Activated CD8-positive, alpha-beta memory T cell treated with anti-CD3 and anti-CD28 coated beads, Interleukin-2, amount 10 ng/mL, durations not matched to agents 7 days and 5 days (primary cell): ENCODE data around the gene OR5H15. TPM values are rescaled to one million over a fixed set of nuclear protein-coding genes. Genes with fewer than 3 reads are reported as not detected.
"Not testable (repeated sequence)": the region's sequence is repeated elsewhere in the genome, so short reads cannot be mapped to it uniquely, and the experiment has no call there.

Experiments
- ATAC-seq: fragments of 150-1000 bp; cut with Tn5 transposase; one replicate; pipeline ENCODE4 v1.10.0; 2021; ENCODE audit warnings: moderate library complexity
- CTCF ChIA-PET: fragments of 350-600 bp; sonication (Branson Sonifier 250); formaldehyde crosslinking; loops from one replicate; lab custom pipeline; 2021; ENCODE audit warnings: antibody characterized with exemption; lab: Charles Lee
- DNase-seq: peaks from one replicate; pipeline ENCODE4 v3.0.0-alpha.2; 2020
- H3K27ac Mint-ChIP-seq: one replicate; pipeline ENCODE4 v1.8.0; 2021; ENCODE audit warnings: mild to moderate bottlenecking, mixed read lengths
- H3K27me3 Mint-ChIP-seq: one replicate; pipeline ENCODE4 v1.8.0; 2021; ENCODE audit warnings: mixed read lengths
- H3K36me3 Mint-ChIP-seq: one replicate; pipeline ENCODE4 v1.8.0; 2021; ENCODE audit warnings: mild to moderate bottlenecking, mixed read lengths
- H3K4me1 Mint-ChIP-seq: one replicate; pipeline ENCODE4 v1.8.0; 2021; ENCODE audit warnings: mixed read lengths
- H3K4me3 Mint-ChIP-seq: one replicate; pipeline ENCODE4 v1.8.0; 2021; ENCODE audit warnings: mild to moderate bottlenecking, moderate library complexity, mixed read lengths
- H3K9me3 Mint-ChIP-seq: one replicate; pipeline ENCODE4 v1.8.0; 2022; ENCODE audit warnings: low read depth, mixed read lengths
- total RNA-seq, 2 experiments: library from RNA; stranded (reverse); gene quantifications; one replicate each; pipeline ENCODE4 v1.2.3, GENCODE V29; 2021

Gene OR5H15
- total RNA-seq: not detected

- Mint-ChIP-seq H3K4me3 (no peak within 1 kb of the TSS), H3K4me1 (no peaks in the 10 kb centered on the region), H3K36me3 (no peaks in the 10 kb centered on the region), H3K27ac (no peak within 1 kb of the TSS), H3K27me3 (peaks cover 7% of the 10 kb centered on the region), H3K9me3 (no peaks in the 10 kb centered on the region)
- CTCF ChIA-PET: no interaction called here
- ATAC-seq (no peak), DNase-seq (no peak)
These were observed at the start of gene OR5H15 for GRCh38 chr3:98166396-98166795. TSS of gene OR5H15 (plus strand) at chr3:98166696. CDS start at chr3:98168700, 2,004 bp downstream.

- Mint-ChIP-seq H3K27ac (no peak within 1 kb of the TSS), H3K27me3 (peaks cover 6% of the 10 kb centered on the region), H3K9me3 (no peaks in the 10 kb centered on the region), H3K36me3 (no peaks in the 10 kb centered on the region), H3K4me3 (no peak within 1 kb of the TSS), H3K4me1 (no peaks in the 10 kb centered on the region)
- ATAC-seq: no peak
- DNase-seq: no peak
- CTCF ChIA-PET: no interaction called here
These were observed 36.1 kb upstream of the OR5H15 start, which contains the start of gene OR5H1 for GRCh38 chr3:98130421-98130820. TSS of gene OR5H1 (plus strand) at chr3:98130721. CDS start at chr3:98132698, 1,977 bp downstream.

GRCh38 chr3:98136631-98137030 is 29.9 kb upstream of the OR5H15 start:
- Mint-ChIP-seq H3K4me1 (no peaks in the 10 kb centered on the region), H3K27ac (no peak overlapping the region), H3K27me3 (peaks cover 9% of the 10 kb centered on the region), H3K4me3 (no peak overlapping the region), H3K36me3 (no peaks in the 10 kb centered on the region), H3K9me3 (no peaks in the 10 kb centered on the region)
- no peak for DNase-seq
- CTCF ChIA-PET: no interaction called here
- ATAC-seq: no peak

- H3K9me3 Mint-ChIP-seq, H3K27ac Mint-ChIP-seq, H3K36me3 Mint-ChIP-seq, CTCF ChIA-PET, H3K27me3 Mint-ChIP-seq, H3K4me1 Mint-ChIP-seq, ATAC-seq, DNase-seq, H3K4me3 Mint-ChIP-seq: not testable (repeated sequence)
These were observed 28.5 kb upstream of the OR5H15 start for GRCh38 chr3:98137826-98138557.

GRCh38 chr3:98140531-98140930 is 26.0 kb upstream of the OR5H15 start:
- no peak overlapping the region for H3K4me3 Mint-ChIP-seq
- ATAC-seq (no peak), DNase-seq (no peak)
- no peaks in the 10 kb centered on the region for H3K36me3 Mint-ChIP-seq
- H3K9me3 Mint-ChIP-seq: no peaks in the 10 kb centered on the region
- no peak overlapping the region for H3K27ac Mint-ChIP-seq
- H3K27me3 Mint-ChIP-seq: peaks cover 12% of the 10 kb centered on the region
- CTCF ChIA-PET: no interaction called here
- H3K4me1 Mint-ChIP-seq: no peaks in the 10 kb centered on the region

- Mint-ChIP-seq H3K4me3 (no peak within 1 kb of the TSS), H3K27ac (no peak within 1 kb of the TSS), H3K36me3 (no peaks in the 10 kb centered on the region), H3K4me1 (no peaks in the 10 kb centered on the region), H3K9me3 (no peaks in the 10 kb centered on the region), H3K27me3 (peaks cover 16% of the 10 kb centered on the region)
- CTCF ChIA-PET: no interaction called here
- no peak for DNase-seq
- ATAC-seq: no peak
These were observed 19.3 kb upstream of the OR5H15 start, which contains the start of gene OR5H14 for GRCh38 chr3:98147179-98147578. TSS of gene OR5H14 (plus strand) at chr3:98147479. CDS start at chr3:98149386, 1,907 bp downstream.

GRCh38 chr3:98148751-98149150 is 17.7 kb upstream of the OR5H15 start:
- H3K27ac Mint-ChIP-seq: no peak overlapping the region
- ATAC-seq (no peak), DNase-seq (no peak)
- H3K36me3 Mint-ChIP-seq: no peaks in the 10 kb centered on the region
- peaks cover 10% of the 10 kb centered on the region for H3K27me3 Mint-ChIP-seq
- H3K4me1 Mint-ChIP-seq: no peaks in the 10 kb centered on the region
- H3K9me3 Mint-ChIP-seq: no peaks in the 10 kb centered on the region
- CTCF ChIA-PET: no interaction called here
- H3K4me3 Mint-ChIP-seq: no peak overlapping the region

- H3K4me1 Mint-ChIP-seq, H3K27ac Mint-ChIP-seq, DNase-seq, H3K9me3 Mint-ChIP-seq, CTCF ChIA-PET, H3K4me3 Mint-ChIP-seq, H3K27me3 Mint-ChIP-seq, H3K36me3 Mint-ChIP-seq, ATAC-seq: not testable (repeated sequence)
These were observed 17.0 kb upstream of the OR5H15 start for GRCh38 chr3:98149456-98149855.

- ATAC-seq (no peak), DNase-seq (no peak)
- H3K27ac Mint-ChIP-seq: no peak overlapping the region
- peaks cover 10% of the 10 kb centered on the region for H3K27me3 Mint-ChIP-seq
- H3K9me3 Mint-ChIP-seq: no peaks in the 10 kb centered on the region
- CTCF ChIA-PET: no interaction called here
- H3K4me3 Mint-ChIP-seq: no peak overlapping the region
- no peaks in the 10 kb centered on the region for H3K4me1 Mint-ChIP-seq
- H3K36me3 Mint-ChIP-seq: no peaks in the 10 kb centered on the region
These were observed 15.3 kb upstream of the OR5H15 start for GRCh38 chr3:98151241-98151640.

GRCh38 chr3:98171071-98171470 is 4.6 kb downstream of the OR5H15 start:
- no peak overlapping the region for H3K4me3 Mint-ChIP-seq
- H3K27me3 Mint-ChIP-seq: peaks cover 7% of the 10 kb centered on the region
- CTCF ChIA-PET: no interaction called here
- DNase-seq (no peak), ATAC-seq (no peak)
- no peaks in the 10 kb centered on the region for H3K36me3 Mint-ChIP-seq
- H3K27ac Mint-ChIP-seq: no peak overlapping the region
- no peaks in the 10 kb centered on the region for H3K4me1 Mint-ChIP-seq
- no peaks in the 10 kb centered on the region for H3K9me3 Mint-ChIP-seq

GRCh38 chr3:98172621-98173020 is 6.1 kb downstream of the OR5H15 start:
- Mint-ChIP-seq H3K4me1 (no peaks in the 10 kb centered on the region), H3K36me3 (no peaks in the 10 kb centered on the region), H3K4me3 (no peak overlapping the region), H3K27ac (no peak overlapping the region), H3K27me3 (peaks cover 7% of the 10 kb centered on the region), H3K9me3 (no peaks in the 10 kb centered on the region)
- CTCF ChIA-PET: no interaction called here
- DNase-seq: no peak
- no peak for ATAC-seq

- DNase-seq (no peak), ATAC-seq (no peak)
- Mint-ChIP-seq H3K4me3 (no peak overlapping the region), H3K27me3 (peaks cover 4% of the 10 kb centered on the region), H3K9me3 (no peaks in the 10 kb centered on the region), H3K27ac (no peak overlapping the region), H3K4me1 (no peaks in the 10 kb centered on the region), H3K36me3 (no peaks in the 10 kb centered on the region)
- CTCF ChIA-PET: no interaction called here
These were observed 13.9 kb downstream of the OR5H15 start for GRCh38 chr3:98180319-98180890.

GRCh38 chr3:98182196-98182595 is 15.7 kb downstream of the OR5H15 start:
- ATAC-seq (no peak), DNase-seq (no peak)
- CTCF ChIA-PET: interaction anchor here (0.6 kb wide), 1 partner anchor 388 kb away, joined by 3 read pairs; no protein-coding TSS in a partner anchor
- H3K9me3 Mint-ChIP-seq: no peaks in the 10 kb centered on the region
- no peak overlapping the region for H3K27ac Mint-ChIP-seq
- H3K4me1 Mint-ChIP-seq: no peaks in the 10 kb centered on the region
- no peak overlapping the region for H3K4me3 Mint-ChIP-seq
- no peaks in the 10 kb centered on the region for H3K27me3 Mint-ChIP-seq
- H3K36me3 Mint-ChIP-seq: no peaks in the 10 kb centered on the region

GRCh38 chr3:98185180-98185579 is 18.7 kb downstream of the OR5H15 start:
- Mint-ChIP-seq H3K36me3 (no peaks in the 10 kb centered on the region), H3K4me1 (peaks cover 11% of the 10 kb centered on the region), H3K9me3 (no peaks in the 10 kb centered on the region), H3K4me3 (no peak overlapping the region), H3K27ac (no peak overlapping the region), H3K27me3 (no peaks in the 10 kb centered on the region)
- DNase-seq (no peak), ATAC-seq (no peak)
- CTCF ChIA-PET: no interaction called here
